Astrocyte of the hippocampus (primary cell): ENCODE results near the gene LRP1B.
"Not testable (repeated sequence)": the region's sequence is repeated elsewhere in the genome, so short reads cannot be mapped to it uniquely, and the experiment has no call there.

ENCODE experiments used
- DNase-seq: peaks from one replicate; pipeline ENCODE4 v3.0.0; 2011; ENCODE audit warnings: low read depth, low spot score

Gene LRP1B

DNA sequence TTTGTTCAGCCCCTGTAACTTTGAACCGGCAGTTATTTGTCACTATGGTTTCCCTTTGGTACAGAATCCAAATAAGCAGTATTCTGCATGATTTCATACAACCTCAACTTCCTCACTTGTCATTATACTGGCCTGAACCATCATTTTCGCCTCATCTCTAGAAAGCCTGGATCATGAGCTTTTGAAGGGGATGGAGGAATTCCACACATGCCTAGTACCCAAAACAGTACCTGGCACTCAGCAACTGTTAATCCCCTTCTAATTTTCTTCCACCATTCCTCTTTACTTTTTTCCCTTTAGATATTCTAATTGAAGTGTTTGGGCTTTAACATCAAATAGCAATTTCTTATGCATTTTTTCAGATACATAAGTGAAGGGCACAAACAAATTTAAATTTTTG, 1776.3 kb downstream of the LRP1B start:
- no peak for DNase-seq

DNA sequence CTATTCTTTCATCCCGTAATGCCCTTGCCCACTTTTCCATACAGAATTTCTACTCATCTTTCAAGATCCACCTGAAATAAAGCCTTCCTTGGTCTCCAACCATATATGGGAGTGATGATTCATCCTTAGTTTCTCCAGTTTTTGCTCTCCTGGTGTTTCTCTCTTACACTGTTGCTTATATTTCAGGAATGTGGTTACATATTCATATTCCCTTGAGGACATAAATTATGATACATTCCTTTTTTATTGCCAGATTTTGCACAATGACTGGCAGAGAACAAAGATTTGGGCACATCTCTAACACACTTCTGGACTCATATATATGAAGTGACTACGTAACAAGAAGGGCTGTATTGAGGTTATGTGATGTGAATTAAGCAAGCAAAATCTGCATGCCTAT, 1777.3 kb downstream of the LRP1B start:
- no peak for DNase-seq

GRCh38 chr2:140351692-140352091, 1779.1 kb downstream of the LRP1B start:
- no peak for DNase-seq

- DNase-seq: no peak
These were observed 1781.1 kb downstream of the LRP1B start for GRCh38 chr2:140349695-140350094.

- peak; percentile 48 for DNase-seq
These were observed 1782.0 kb downstream of the LRP1B start for GRCh38 chr2:140348826-140349225.

DNA sequence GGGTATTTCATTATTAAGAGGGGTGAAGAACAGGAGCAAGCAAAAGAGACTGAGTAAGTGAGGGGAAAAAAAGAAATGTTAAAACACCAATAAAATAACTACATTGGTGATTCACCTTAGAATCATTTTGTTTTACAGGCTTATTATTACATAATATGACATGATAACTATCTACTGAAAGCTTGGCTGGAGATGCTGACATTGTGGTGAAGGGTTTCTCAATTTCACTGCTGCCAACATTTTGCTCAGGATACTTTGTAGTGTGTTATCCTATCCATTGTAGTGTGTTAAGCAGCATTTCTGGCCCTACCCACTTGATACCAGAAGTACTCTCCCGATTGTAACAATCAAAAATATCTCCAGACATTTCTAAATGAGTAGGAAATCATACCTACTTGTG, 1786.0 kb downstream of the LRP1B start:
- DNase-seq: no peak

DNA sequence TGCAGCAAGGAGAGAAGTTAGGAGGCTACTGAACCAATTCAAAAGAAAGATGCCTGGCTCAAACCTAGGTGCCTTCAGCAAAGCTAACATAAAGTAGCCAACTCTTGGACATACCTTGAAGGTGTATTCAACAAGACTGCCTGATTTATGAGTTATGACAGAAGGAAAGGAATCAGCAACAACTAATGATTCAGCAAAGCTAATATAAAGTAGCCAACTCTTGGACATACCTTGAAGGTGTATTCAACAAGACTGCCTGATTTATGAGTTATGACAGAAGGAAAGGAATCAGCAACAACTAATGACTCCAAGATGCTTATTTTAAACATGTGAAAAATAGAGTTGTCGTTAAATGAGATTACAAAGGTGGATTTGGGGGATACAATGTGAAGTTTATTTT, 1786.5 kb downstream of the LRP1B start:
- not testable (repeated sequence) for DNase-seq

DNA sequence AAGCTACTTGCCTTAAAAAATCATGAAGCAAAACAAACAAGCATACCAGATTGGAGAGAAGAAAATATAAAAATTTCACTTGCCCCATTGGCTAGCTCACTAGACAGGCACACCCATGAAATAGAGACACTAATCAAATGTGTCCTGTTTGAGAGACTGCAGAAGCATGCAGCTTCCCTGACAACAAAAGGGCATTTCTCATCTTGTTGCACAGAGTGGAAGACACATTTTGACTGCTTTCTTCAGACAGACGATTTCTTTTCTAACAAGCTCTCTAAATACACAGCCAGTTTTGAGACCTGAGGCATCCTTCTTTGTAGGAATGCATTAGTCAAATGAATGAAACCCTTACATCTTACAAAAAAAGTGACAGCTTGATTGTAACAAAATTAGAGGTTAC, 1792.0 kb downstream of the LRP1B start:
- DNase-seq: no peak

DNA sequence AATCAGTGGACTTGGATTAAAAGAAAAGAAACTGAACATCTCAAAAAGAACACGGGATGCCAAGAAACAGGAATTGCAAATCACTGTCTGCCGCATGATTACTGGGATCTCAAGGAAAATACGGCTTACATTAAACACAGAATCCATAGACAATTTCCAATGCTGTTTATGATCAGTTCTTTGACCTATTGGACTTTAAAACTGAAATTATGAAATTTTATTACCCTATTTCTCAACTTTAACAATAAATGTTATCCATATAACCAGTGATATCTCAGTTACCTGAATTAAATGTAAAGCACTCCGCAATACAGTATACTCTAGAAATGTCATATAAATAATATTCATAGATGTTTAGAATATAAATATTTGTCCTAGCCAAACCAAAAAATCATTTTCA, 1793.8 kb downstream of the LRP1B start:
- DNase-seq: no peak

DNA sequence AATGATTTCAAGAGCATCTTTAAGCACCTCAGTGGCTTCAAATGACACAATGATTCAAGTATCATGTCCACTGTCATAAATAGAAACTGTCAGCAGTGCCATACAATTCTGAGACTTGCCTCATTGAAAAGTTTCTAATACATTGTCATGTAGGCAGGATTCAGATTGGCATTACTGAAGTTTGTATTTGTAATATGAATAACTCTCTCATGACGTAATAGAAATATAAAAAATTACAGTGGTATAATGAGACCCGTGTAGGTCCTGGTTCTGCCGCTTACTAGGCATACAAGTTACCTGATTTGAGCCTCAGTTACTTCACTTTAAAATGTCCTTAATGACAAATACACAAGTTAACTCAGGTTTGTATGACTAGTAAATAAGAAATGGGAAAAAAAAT, 1814.5 kb downstream of the LRP1B start:
- no peak for DNase-seq

DNA sequence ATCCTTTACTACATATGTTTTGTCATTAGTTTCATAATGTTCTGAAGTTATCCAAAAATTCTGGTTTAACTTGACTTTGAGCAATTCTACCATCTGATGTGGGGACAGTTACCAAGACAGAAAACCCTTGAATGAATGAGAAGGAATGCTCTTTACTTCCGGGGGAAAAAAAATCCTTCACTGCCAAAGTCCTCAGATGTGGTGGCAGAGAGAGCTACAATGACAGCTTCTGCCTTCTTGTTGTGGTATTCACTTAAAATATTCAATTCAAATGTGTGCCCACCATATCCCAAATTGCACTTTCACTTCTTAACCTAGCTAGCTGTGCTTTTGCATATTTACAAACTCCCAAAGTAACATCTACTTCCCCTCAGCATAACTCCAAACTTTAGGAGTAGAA, 1818.9 kb downstream of the LRP1B start:
- no peak for DNase-seq

GRCh38 chr2:140308706-140309105, 1822.1 kb downstream of the LRP1B start:
- DNase-seq: no peak

DNA sequence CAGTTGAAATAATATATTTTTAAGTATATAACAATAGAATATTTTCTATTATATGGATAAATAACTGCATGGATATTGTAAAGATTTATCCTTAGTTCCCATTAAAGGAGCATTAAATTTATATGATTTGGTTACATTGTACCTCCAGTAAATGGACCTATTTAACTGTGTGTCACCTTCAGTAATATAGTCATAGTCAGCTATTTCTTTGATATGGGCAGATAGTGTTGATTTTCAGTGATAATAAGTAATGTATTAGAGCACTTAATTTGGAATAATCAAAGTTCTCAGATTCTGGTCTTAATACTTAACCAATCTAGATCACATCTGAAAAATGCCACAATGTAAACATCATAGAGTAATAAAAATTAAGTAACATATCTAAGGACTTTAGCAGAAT, 1823.3 kb downstream of the LRP1B start:
- DNase-seq: no peak

DNA sequence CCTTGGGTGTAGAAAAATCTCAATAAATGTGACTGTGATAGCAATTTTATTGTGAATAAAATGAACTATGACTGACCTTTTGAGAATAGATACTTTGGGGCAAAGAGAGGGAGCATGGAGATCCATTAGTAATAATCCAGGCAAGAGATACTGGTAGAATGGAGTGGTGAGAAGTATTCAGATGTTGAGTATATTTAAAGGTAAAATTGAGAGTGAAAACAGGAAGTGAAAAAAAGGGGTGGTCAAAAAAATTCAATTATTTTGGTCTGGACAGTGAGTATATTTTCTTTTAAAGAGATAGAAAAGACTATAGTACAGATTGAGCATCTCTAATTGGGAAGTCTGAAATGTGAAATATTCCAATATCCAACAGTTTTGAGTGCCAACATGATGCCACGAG, 1835.0 kb downstream of the LRP1B start:
- DNase-seq: no peak

DNA sequence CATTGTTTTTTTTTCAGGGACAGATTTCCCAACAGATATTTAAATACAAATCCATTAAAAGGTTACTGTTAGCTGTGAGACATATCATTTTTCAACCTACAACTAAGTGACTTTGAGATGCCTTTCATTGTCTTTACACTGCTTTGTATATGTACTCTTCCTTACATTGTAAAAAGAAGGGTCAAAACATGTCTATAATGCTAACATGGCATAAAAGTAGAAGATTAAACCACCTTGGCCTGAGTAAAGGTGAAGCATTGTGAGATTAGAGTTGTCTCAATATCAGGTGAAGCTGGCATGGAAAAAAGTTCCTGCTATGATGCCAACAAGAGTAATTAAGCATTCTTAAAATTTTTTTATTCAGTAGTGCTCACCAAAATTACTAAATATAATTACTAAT, 1842.1 kb downstream of the LRP1B start:
- no peak for DNase-seq

- DNase-seq: no peak
These were observed 1842.6 kb downstream of the LRP1B start for GRCh38 chr2:140288213-140288612.

DNA sequence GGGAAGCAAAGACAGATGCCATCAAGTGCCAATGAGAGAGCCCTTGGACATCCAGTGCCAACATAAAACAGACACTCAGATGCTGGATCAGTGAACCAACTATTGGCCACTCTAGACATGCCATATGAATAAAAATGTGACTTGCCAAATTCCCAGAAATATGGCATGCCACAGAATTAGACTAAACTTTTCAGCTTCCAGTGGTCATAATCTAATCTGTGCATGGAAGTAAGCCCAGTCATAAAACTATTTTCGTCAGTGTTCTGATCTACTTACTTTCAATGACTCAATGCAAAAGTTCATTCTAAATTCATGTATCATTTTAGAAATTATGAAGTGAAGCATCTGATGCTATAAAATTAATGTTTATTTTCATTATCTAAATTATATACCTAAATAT, 1844.4 kb downstream of the LRP1B start:
- DNase-seq: no peak

DNA sequence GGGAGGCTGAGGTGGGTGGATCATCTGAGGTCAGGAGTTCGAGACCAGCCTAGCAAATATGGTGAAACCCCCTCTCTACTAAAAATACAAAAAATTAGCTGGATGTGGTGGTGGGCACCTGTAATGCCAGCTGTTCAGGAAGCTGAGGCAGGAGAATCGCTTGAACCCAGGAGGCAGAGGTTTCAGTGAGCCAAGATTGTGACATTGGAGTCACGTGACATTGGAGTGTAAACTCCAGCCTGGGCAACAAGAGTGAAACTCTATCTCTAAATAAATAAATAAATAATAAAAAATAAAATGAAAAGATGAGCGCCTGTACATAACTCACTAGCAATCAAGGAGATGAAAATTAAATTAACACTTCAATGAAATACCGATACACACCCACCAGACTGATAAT, 1853.5 kb downstream of the LRP1B start:
- not testable (repeated sequence) for DNase-seq

DNA sequence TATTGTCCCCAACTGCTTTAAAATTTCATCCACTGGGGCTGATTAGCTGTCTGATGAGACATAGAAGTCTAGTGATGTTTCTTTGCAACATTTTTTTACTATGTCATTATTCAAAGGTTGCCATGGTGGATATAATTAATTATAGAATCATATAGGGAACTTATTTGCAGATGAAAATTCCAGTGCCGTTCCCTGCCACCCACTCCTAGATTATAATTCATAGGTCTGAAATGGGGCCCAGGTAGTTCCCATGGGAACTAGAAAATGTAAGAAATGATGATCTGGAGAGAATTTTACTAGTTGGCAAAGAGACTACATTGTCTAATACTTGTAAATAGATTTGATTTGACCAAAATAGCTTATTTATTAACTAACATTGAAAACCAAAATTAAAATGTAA, 1854.2 kb downstream of the LRP1B start:
- DNase-seq: no peak

DNA sequence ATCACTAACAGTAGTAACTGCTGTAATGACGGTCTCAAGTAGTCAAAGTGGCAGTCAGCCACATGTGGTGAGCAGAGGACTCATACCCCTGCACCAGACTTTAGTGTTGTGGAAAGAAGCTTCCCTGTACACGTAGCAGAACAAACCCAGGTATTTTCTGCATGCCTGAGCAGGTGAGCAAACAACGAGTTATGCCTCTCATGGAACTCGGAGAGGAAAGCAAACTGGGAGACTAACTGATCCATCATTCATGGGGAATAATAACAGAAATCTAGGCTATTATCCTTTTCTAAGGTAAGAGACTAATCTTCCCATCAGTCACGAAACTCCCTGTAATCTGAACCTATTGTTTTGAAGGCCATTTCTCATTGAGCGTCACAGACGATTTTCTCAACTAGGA, 1855.4 kb downstream of the LRP1B start:
- peak; percentile 66 for DNase-seq

DNA sequence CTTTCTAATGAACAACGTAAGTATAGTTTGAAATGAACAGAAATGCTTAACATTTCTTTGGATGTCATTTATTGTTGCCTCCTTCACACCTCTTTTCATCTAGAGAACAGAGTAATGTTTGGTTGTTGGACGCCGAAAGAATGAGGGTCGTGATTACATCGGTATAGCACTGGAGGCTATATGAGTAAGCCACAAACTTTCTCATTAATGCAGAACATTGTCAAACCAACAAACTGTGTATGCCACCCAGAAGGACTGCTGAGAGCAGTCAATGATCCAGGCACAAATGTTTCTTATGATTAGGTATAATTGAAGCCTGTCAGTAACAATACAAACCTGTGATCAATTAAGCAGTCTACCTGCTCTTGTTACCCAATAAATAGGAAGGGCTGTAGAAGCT, 1855.9 kb downstream of the LRP1B start:
- DNase-seq: peak; percentile 64

- no peak for DNase-seq
These were observed 1856.9 kb downstream of the LRP1B start for GRCh38 chr2:140273958-140274357.

DNA sequence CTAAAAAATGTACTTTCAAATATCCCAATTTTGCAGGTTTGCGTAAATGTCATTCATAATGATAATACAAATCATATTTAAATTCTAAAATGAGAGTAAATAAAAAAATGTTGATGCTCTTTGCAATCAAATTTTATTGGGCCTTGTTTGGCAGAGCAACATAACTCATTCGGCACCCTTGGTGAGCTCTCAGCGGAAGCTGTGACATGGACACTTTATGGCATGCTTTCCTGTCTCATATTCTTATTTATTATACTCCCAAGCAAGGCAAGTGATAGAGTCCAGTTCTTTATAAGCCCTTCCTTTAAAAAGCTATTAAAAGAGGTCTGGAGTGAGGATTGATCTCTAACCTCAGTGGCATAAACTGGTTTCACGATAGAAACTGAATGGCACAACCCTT, 1857.4 kb downstream of the LRP1B start:
- DNase-seq: no peak

- DNase-seq: no peak
These were observed 1860.6 kb downstream of the LRP1B start for GRCh38 chr2:140270224-140270623.

DNA sequence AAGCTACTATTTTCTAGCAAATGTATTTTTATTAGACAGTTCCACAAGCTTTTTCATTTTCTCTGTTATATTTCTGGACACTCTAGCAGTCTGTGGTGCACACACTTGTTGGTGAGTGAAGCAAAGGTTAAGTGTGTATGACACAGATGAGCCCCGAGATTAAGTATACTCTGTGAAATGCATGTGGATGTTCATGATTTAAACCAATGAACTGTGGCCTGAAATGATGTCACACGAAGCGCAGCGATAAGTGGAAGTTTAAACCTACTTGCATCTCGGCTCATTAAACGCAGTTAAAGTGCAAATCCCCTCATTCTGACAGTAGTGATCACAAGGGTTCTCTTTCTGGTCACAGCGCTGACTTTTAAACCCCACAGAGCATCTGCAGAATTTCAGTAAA, 1861.8 kb downstream of the LRP1B start:
- DNase-seq: no peak
